ENCODE results near the gene TRIM52.

GRCh38 chr5:181224390-181225229, 36.3 kb downstream of the TRIM52 start:
- TF ChIP-seq CTCF (IDR thresholded peaks at IDR 0.05) (no peak), POLR2AphosphoS5 (IDR thresholded peaks at IDR 0.05; ENCODE audit: low read depth, low read length) (no peak), REST (IDR thresholded peaks at IDR 0.05; ENCODE audit: insufficient read depth in 1 of 2, low read depth in 2 of 2, low read length in 1 of 2) (no peak), SIN3A (IDR thresholded peaks at IDR 0.05; ENCODE audit: borderline replicate concordance, insufficient read depth, low read depth, low read length) (no peak)
